ENCODE data around the gene C1orf94. TPM values are rescaled to one million over a fixed set of nuclear protein-coding genes. Genes with fewer than 3 reads are reported as not detected.

Gene C1orf94
- total and polyA plus RNA-seq, 2 of the 8 experiments (the other 6 are each of a cell fraction or from before 2014, with no cell fraction given): 5.8 to 12.5 TPM

DNA sequence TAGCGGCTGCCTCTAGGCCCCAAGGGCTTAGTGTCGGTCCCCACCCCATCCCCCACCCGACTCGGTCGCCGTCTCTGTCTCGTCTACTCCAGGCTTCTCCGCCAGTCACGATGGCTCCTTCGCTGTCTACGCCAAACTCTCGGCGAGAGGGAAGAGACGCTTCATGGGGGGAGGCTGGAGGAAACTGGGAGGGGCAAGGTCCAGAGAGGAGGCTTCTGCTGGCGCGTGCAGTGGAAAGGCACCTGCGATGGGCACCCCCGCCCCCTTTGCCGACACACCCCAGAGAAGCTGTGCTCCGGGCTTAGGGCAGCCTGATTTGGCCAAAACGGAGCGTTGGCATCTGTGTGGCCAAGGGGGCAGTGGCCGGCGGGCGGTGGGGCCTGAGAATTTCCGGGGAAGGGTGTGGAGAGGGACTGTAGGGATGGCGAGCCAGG is 10.5 kb upstream of the C1orf94 start:
- H4K5ac ChIP-seq (ENCODE audit: insufficient read length, low read depth, low read length): peak overlapping the region; percentile 84
- H3K23ac ChIP-seq (ENCODE audit: insufficient read length): no peak overlapping the region
- H3K79me2 ChIP-seq (ENCODE audit: control insufficient read depth in 1 of 2, insufficient read depth in 2 of 2, low read length in 2 of 2): peaks cover 1 to 26% of the 10 kb centered on the region in 2 experiments
- H3K27me3 ChIP-seq (replicated peaks in 1 of 4; ENCODE audit: control insufficient read depth in 3 of 4, extremely low read depth in 1 of 4, insufficient read depth in 3 of 4, low read length in 3 of 4): no peaks in the 10 kb centered on the region
- peaks cover 4% of the 10 kb centered on the region; the same call in 1 of the 2 replicates for H3K79me1 ChIP-seq (ENCODE audit: low read depth, low read length)
- no peak overlapping the region for H2AFZ ChIP-seq (ENCODE audit: low read length)
- H3K27ac ChIP-seq (ENCODE audit: low read depth, low read length): peak overlapping the region; percentile 87
- H3K56ac ChIP-seq (replicated peaks; ENCODE audit: insufficient read length, low read depth, low read length): peak overlapping the region; percentile 60
- peak overlapping the region; percentile 44 for H2BK120ac ChIP-seq (replicated peaks; ENCODE audit: low read depth, low read length)
- peak overlapping the region; percentile 87 to 97 for H3K4me2 ChIP-seq (ENCODE audit: insufficient read depth in 1 of 2, low read depth in 2 of 2, low read length in 2 of 2)
- no peak for FAIRE-seq
- peak overlapping the region; percentile 99 for H3K18ac ChIP-seq (ENCODE audit: extremely low read depth, low read length)
- H3K36me3 ChIP-seq (ENCODE audit: control insufficient read depth in 2 of 4, insufficient read depth in 4 of 4, low read length in 3 of 4): no peaks in the 10 kb centered on the region
- H2BK5ac ChIP-seq (ENCODE audit: low read depth, low read length): peak overlapping the region; percentile 92; the same call in 1 of the 2 replicates
- peak overlapping the region; percentile 51 for H4K8ac ChIP-seq (ENCODE audit: extremely low read depth, insufficient read depth, low read length)
- no peak overlapping the region for H3K4ac ChIP-seq (replicated peaks; ENCODE audit: insufficient read length, low read depth, low read length)
- peak in 1 of 2 experiments; percentile 83 for DNase-seq (ENCODE audit: low read depth in 1 of 2, low spot score in 2 of 2)
- peaks cover 5 to 23% (median 12%) of the 10 kb centered on the region in 4 experiments for H3K4me1 ChIP-seq (replicated peaks in 1 of 4; ENCODE audit: control insufficient read depth in 3 of 4, insufficient read depth in 4 of 4, low read length in 3 of 4)
- H4K91ac ChIP-seq (replicated peaks; ENCODE audit: insufficient read length, low read length): peak overlapping the region; percentile 97
- no peak overlapping the region; the same call in 1 of the 2 replicates for H2AK5ac ChIP-seq (ENCODE audit: low read depth, low read length)
- H3K9ac ChIP-seq (replicated peaks in 1 of 4; ENCODE audit: extremely low read depth in 1 of 4, low read depth in 3 of 4, low read length in 3 of 4): peak overlapping the region in 2 of 4 experiments; percentile 70 to 77; a peak in 4 of 7 replicates
- H2BK15ac ChIP-seq (ENCODE audit: low read length): peak overlapping the region; percentile 46; the same call in 1 of the 2 replicates
- CTCF ChIA-PET (ENCODE audit: partially characterized antibody): interaction anchor here (0.9 to 1.5 kb wide), 3 partner anchors 11 to 1607 kb away, joined by 3 to 13 read pairs (median 4); partner anchors contain the start of gene C1orf94
- H2BK20ac ChIP-seq (ENCODE audit: low read length): peak overlapping the region; percentile 86; the same call in 1 of the 2 replicates
- H3K23me2 ChIP-seq (ENCODE audit: low read depth, low read length): peaks cover 35% of the 10 kb centered on the region
- peaks cover 2 to 3% of the 10 kb centered on the region in 2 experiments for H4K20me1 ChIP-seq (replicated peaks in 1 of 2; ENCODE audit: control insufficient read depth in 1 of 2, insufficient read depth in 2 of 2, low read length in 2 of 2)
- WGBS, 2 experiments (ENCODE audit: extremely low coverage in 1 of 2, insufficient coverage in 1 of 2, insufficient read length in 1 of 2, insufficient replicate concordance in 2 of 2, low coverage in 1 of 2, low lambda C conversion rate in 2 of 2, missing lambda C conversion rate in 1 of 2): 1% methylated on average over 20 of the region's 27 CpGs; no CpG with 5 or more reads in 1 of the 2 experiments
- POLR2A ChIA-PET (ENCODE audit: partially characterized antibody): interaction anchor here (1.3 to 7.0 kb wide), 3 partner anchors 12 to 24 kb away, joined by 3 to 82 read pairs (median 7); partner anchors contain the start of gene C1orf94
- no peak overlapping the region for H3K14ac ChIP-seq (ENCODE audit: insufficient read length)
- no peaks in the 10 kb centered on the region for H3K9me3 ChIP-seq (ENCODE audit: insufficient read depth in 2 of 2, low read depth in 1 of 2, low read length in 1 of 2)
- H3K4me3 ChIP-seq (ENCODE audit: extremely low read depth in 1 of 4, insufficient read depth in 2 of 4, low read depth in 3 of 4, low read length in 4 of 4): peak overlapping the region; percentile 80 to 90 (median 82)
- H2BK12ac ChIP-seq (ENCODE audit: low read depth, low read length): peak overlapping the region; percentile 99; the same call in 1 of the 2 replicates
- TF ChIP-seq TCF12 (IDR thresholded peaks at IDR 0.05; ENCODE audit: low read depth, low read length): no peak
- no peak for TF ChIP-seq CEBPB (IDR thresholded peaks at IDR 0.05; ENCODE audit: low read depth, low read length)
- no peak for TF ChIP-seq CHD1 (IDR thresholded peaks at IDR 0.05; ENCODE audit: low read depth, low read length)
- TF ChIP-seq PHF8 (conservative IDR thresholded peaks at IDR 0.05; ENCODE audit: low read depth, low read length): peak; percentile 15; the same call in 1 of the 2 replicates
- TF ChIP-seq ASH2L (IDR thresholded peaks at IDR 0.05; ENCODE audit: low read length): peak; percentile 45
- TF ChIP-seq RBBP5 (IDR thresholded peaks at IDR 0.05; ENCODE audit: borderline replicate concordance, low read depth, low read length): peak; percentile 75; the same call in 1 of the 2 replicates
- TF ChIP-seq BACH1 (IDR thresholded peaks at IDR 0.05; ENCODE audit: low read length): peak; percentile 68
- TF ChIP-seq SUZ12 (IDR thresholded peaks at IDR 0.05; ENCODE audit: low read length): no peak
- TF ChIP-seq KDM4A (IDR thresholded peaks at IDR 0.05; ENCODE audit: low read depth, low read length, severe bottlenecking): peak; percentile 68
- TF ChIP-seq CREB1 (IDR thresholded peaks at IDR 0.05): peak; percentile 30; the same call in 1 of the 2 replicates
- no peak for TF ChIP-seq RFX5 (IDR thresholded peaks at IDR 0.05; ENCODE audit: borderline replicate concordance, low read depth, low read length)
- no peak for TF ChIP-seq CBX5 (IDR thresholded peaks at IDR 0.05; ENCODE audit: low read depth, low read length)
- no peak for TF ChIP-seq KDM5A (IDR thresholded peaks at IDR 0.05; ENCODE audit: low read length)
- no peak for TF ChIP-seq POLR2AphosphoS5 (IDR thresholded peaks at IDR 0.05; ENCODE audit: low read depth, low read length)

All from H1 (cell line).